ENCODE results near the gene RFX4. TPM values are rescaled to one million over a fixed set of nuclear protein-coding genes. Genes with fewer than 3 reads are reported as not detected.

The RFX4 gene
- total and polyA plus RNA-seq, 2 of the 8 experiments (the other 6 are each of a cell fraction or from before 2014, with no cell fraction given): 0.06 TPM; not detected in 1

GRCh38 chr12:106600503-106600902 lies 17.7 kb downstream of the RFX4 start:
- POLR2A ChIA-PET (ENCODE audit: partially characterized antibody): interaction anchor here (0.6 to 1.2 kb wide), 3 partner anchors 15 to 174 kb away, joined by 3 read pairs; partner anchors contain the start of gene RIC8B
- DNase-seq (ENCODE audit: low read depth in 1 of 2, low spot score in 2 of 2) (no peak), FAIRE-seq (no peak)
- no peak overlapping the region for H3K56ac ChIP-seq (replicated peaks; ENCODE audit: insufficient read length, low read depth, low read length)
- H3K27ac ChIP-seq (ENCODE audit: low read depth, low read length): no peak overlapping the region
- H2BK15ac ChIP-seq (ENCODE audit: low read length): peak overlapping the region; percentile 8; the same call in 1 of the 2 replicates
- H4K8ac ChIP-seq (ENCODE audit: extremely low read depth, insufficient read depth, low read length): no peak overlapping the region
- CTCF ChIA-PET (ENCODE audit: partially characterized antibody): interaction anchor here (0.8 to 1.0 kb wide), 2 partner anchors 124 to 321 kb away, joined by 3 to 4 read pairs; no protein-coding TSS in a partner anchor
- H3K23me2 ChIP-seq (ENCODE audit: low read depth, low read length): 0 out of 2 replicates have a peak, but pooled peaks cover 4% of the 10 kb centered on the region
- H4K20me1 ChIP-seq (replicated peaks in 1 of 2; ENCODE audit: control insufficient read depth in 1 of 2, insufficient read depth in 2 of 2, low read length in 2 of 2): no peaks in the 10 kb centered on the region
- H2AFZ ChIP-seq (ENCODE audit: low read length): peak overlapping the region; percentile 92; the same call in 1 of the 2 replicates
- H3K36me3 ChIP-seq (ENCODE audit: control insufficient read depth in 2 of 4, insufficient read depth in 4 of 4, low read length in 3 of 4): no peaks in the 10 kb centered on the region
- no peaks in the 10 kb centered on the region for H3K79me1 ChIP-seq (ENCODE audit: low read depth, low read length)
- H4K5ac ChIP-seq (ENCODE audit: insufficient read length, low read depth, low read length): no peak overlapping the region
- no peak overlapping the region for H2AK5ac ChIP-seq (ENCODE audit: low read depth, low read length)
- peak overlapping the region in 1 of 2 experiments; percentile 46; a peak in 2 of 4 replicates for H3K4me2 ChIP-seq (ENCODE audit: insufficient read depth in 1 of 2, low read depth in 2 of 2, low read length in 2 of 2)
- no peak overlapping the region for H2BK20ac ChIP-seq (ENCODE audit: low read length)
- H2BK120ac ChIP-seq (replicated peaks; ENCODE audit: low read depth, low read length): no peak overlapping the region
- peak overlapping the region; percentile 46 for H4K91ac ChIP-seq (replicated peaks; ENCODE audit: insufficient read length, low read length)
- no peak overlapping the region for H3K9ac ChIP-seq (replicated peaks in 1 of 4; ENCODE audit: extremely low read depth in 1 of 4, low read depth in 3 of 4, low read length in 3 of 4)
- H2BK12ac ChIP-seq (ENCODE audit: low read depth, low read length): peak overlapping the region; percentile 72
- H3K4me1 ChIP-seq (replicated peaks in 1 of 4; ENCODE audit: control insufficient read depth in 3 of 4, insufficient read depth in 4 of 4, low read length in 3 of 4): peaks cover 6 to 13% (median 11%) of the 10 kb centered on the region in 4 experiments
- H3K27me3 ChIP-seq (replicated peaks in 1 of 4; ENCODE audit: control insufficient read depth in 3 of 4, extremely low read depth in 1 of 4, insufficient read depth in 3 of 4, low read length in 3 of 4): peaks cover 0 to 6% (median 0%) of the 10 kb centered on the region in 4 experiments; a peak in 4 of 7 replicates
- WGBS, 2 experiments (ENCODE audit: extremely low coverage in 1 of 2, insufficient coverage in 1 of 2, insufficient read length in 1 of 2, insufficient replicate concordance in 2 of 2, low coverage in 1 of 2, low lambda C conversion rate in 2 of 2, missing lambda C conversion rate in 1 of 2): 73% methylated on average over 5 of the region's 5 CpGs; no CpG with 5 or more reads in 1 of the 2 experiments
- H3K23ac ChIP-seq (ENCODE audit: insufficient read length): no peak overlapping the region
- TF ChIP-seq TEAD4 (IDR thresholded peaks at IDR 0.05; ENCODE audit: low read depth, low read length) (0 out of 2 replicates have a peak, but pooled peaks have one; percentile 5), NANOG (IDR thresholded peaks at IDR 0.05; ENCODE audit: insufficient read depth, low read depth, low read length, poor library complexity, severe bottlenecking) (no peak)
- H3K4me3 ChIP-seq (ENCODE audit: extremely low read depth in 1 of 4, insufficient read depth in 2 of 4, low read depth in 3 of 4, low read length in 4 of 4): no peak overlapping the region
- no peak overlapping the region for H3K4ac ChIP-seq (replicated peaks; ENCODE audit: insufficient read length, low read depth, low read length)
- H3K9me3 ChIP-seq (ENCODE audit: insufficient read depth in 2 of 2, low read depth in 1 of 2, low read length in 1 of 2): no peaks in the 10 kb centered on the region
- peak overlapping the region; percentile 50; the same call in 1 of the 2 replicates for H2BK5ac ChIP-seq (ENCODE audit: low read depth, low read length)
- peak overlapping the region; percentile 93; the same call in 1 of the 2 replicates for H3K18ac ChIP-seq (ENCODE audit: extremely low read depth, low read length)
- H3K79me2 ChIP-seq (ENCODE audit: control insufficient read depth in 1 of 2, insufficient read depth in 2 of 2, low read length in 2 of 2): no peaks in the 10 kb centered on the region
- no peak overlapping the region for H3K14ac ChIP-seq (ENCODE audit: insufficient read length)
